KMS-11 (cell line): ENCODE data around the gene RRAS.

ENCODE experiments used
- H2AFZ ChIP-seq: fragments of 200-600 bp; sonication (generic); 2 replicates; pipeline ENCODE4 v1.6.1; 2016; ENCODE audit warnings: antibody characterized with exemption, mixed run types, low read depth
- H3K27ac ChIP-seq: fragments of 200-600 bp; sonication (generic); 2 replicates; pipeline ENCODE4 v1.6.1; 2016; ENCODE audit warnings: mild to moderate bottlenecking, mixed run types
- H3K27me3 ChIP-seq: fragments of 200-600 bp; sonication (generic); 2 replicates; pipeline ENCODE4 v1.6.1; 2017; ENCODE audit warnings: mild to moderate bottlenecking, low read depth, mixed run types, moderate library complexity; ENCODE audit not compliant: insufficient read depth
- H3K36me3 ChIP-seq: fragments of 200-600 bp; sonication (generic); 2 replicates; pipeline ENCODE4 v1.6.1; 2017; ENCODE audit warnings: mild to moderate bottlenecking, mixed run types; ENCODE audit not compliant: insufficient read depth
- H3K4me1 ChIP-seq: fragments of 200-600 bp; sonication (generic); 2 replicates; pipeline ENCODE4 v1.6.1; 2016; ENCODE audit warnings: mild to moderate bottlenecking, low read depth, mixed run types; ENCODE audit not compliant: poor library complexity, severe bottlenecking
- H3K4me2 ChIP-seq: fragments of 200-600 bp; sonication (generic); 2 replicates; pipeline ENCODE4 v1.7.0; 2016; ENCODE audit warnings: mild to moderate bottlenecking, mixed run types
- H3K4me3 ChIP-seq: fragments of 200-600 bp; sonication (generic); IDR thresholded peaks from 2 replicates; pipeline ENCODE4 v1.6.1; 2017; ENCODE audit warnings: low read depth, low read length, mixed read lengths; ENCODE audit not compliant: insufficient read depth
- H3K79me2 ChIP-seq: fragments of 200-600 bp; sonication (generic); 2 replicates; pipeline ENCODE4 v1.6.1; 2016; ENCODE audit warnings: low read depth, mixed run types; ENCODE audit not compliant: insufficient read depth
- H3K9ac ChIP-seq: fragments of 200-600 bp; sonication (generic); 2 replicates; pipeline ENCODE4 v1.6.1; 2016; ENCODE audit warnings: mild to moderate bottlenecking, mixed run types
- H4K20me1 ChIP-seq: fragments of 200-600 bp; sonication (generic); 2 replicates; pipeline ENCODE4 v1.6.1; 2016; ENCODE audit warnings: mild to moderate bottlenecking, mixed run types; ENCODE audit not compliant: insufficient read depth
- CTCF ChIP-seq: fragments of 200-600 bp; sonication (generic); conservative IDR thresholded peaks from 2 replicates; pipeline ENCODE4 v1.6.1; 2017; ENCODE audit warnings: low read depth, mild to moderate bottlenecking, antibody characterized with exemption, low read length, moderate library complexity, mixed read lengths

RRAS gene

GRCh38 chr19:49597703-49597974 lies 42.3 kb downstream of the RRAS start:
- Histone ChIP-seq H2AFZ (no peak overlapping the region), H3K4me1 (peaks cover 10% of the 10 kb centered on the region), H4K20me1 (no peaks in the 10 kb centered on the region), H3K9ac (no peak overlapping the region), H3K36me3 (peaks cover 6% of the 10 kb centered on the region; the same call in 1 of the 2 replicates), H3K4me2 (no peak overlapping the region), H3K4me3 (no peak overlapping the region), H3K27ac (no peak overlapping the region), H3K27me3 (no peaks in the 10 kb centered on the region), H3K79me2 (peaks cover 7% of the 10 kb centered on the region; the same call in 1 of the 2 replicates)
- TF ChIP-seq CTCF = no peak

- H3K79me2 ChIP-seq = peaks cover 12% of the 10 kb centered on the region; the same call in 1 of the 2 replicates
- H3K9ac ChIP-seq = no peak overlapping the region
- H3K27ac ChIP-seq = no peak overlapping the region
- peaks cover 6% of the 10 kb centered on the region; the same call in 1 of the 2 replicates for H3K36me3 ChIP-seq
- H3K4me1 ChIP-seq = peaks cover 10% of the 10 kb centered on the region
- no peaks in the 10 kb centered on the region for H3K27me3 ChIP-seq
- no peak overlapping the region for H3K4me3 ChIP-seq
- no peak for TF ChIP-seq CTCF
- no peaks in the 10 kb centered on the region for H4K20me1 ChIP-seq
- no peak overlapping the region for H3K4me2 ChIP-seq
- H2AFZ ChIP-seq = no peak overlapping the region
Measured at GRCh38 chr19:49596954-49597702, 42.8 kb downstream of the RRAS start.

- Histone ChIP-seq H3K79me2 (peaks cover 18% of the 10 kb centered on the region; the same call in 1 of the 2 replicates), H2AFZ (no peak overlapping the region), H3K4me2 (no peak overlapping the region), H3K4me1 (peaks cover 10% of the 10 kb centered on the region), H3K27me3 (no peaks in the 10 kb centered on the region), H4K20me1 (no peaks in the 10 kb centered on the region), H3K27ac (no peak overlapping the region), H3K36me3 (peaks cover 6% of the 10 kb centered on the region; the same call in 1 of the 2 replicates), H3K4me3 (no peak overlapping the region), H3K9ac (no peak overlapping the region)
- TF ChIP-seq CTCF = no peak
Measured at GRCh38 chr19:49596407-49596806, 43.5 kb downstream of the RRAS start.

GRCh38 chr19:49595819-49596404 lies 44.0 kb downstream of the RRAS start:
- no peak overlapping the region for H3K9ac ChIP-seq
- H2AFZ ChIP-seq = no peak overlapping the region
- no peaks in the 10 kb centered on the region for H4K20me1 ChIP-seq
- peaks cover 18% of the 10 kb centered on the region; the same call in 1 of the 2 replicates for H3K79me2 ChIP-seq
- no peak for TF ChIP-seq CTCF
- H3K27me3 ChIP-seq = no peaks in the 10 kb centered on the region
- no peak overlapping the region for H3K4me2 ChIP-seq
- no peak overlapping the region for H3K27ac ChIP-seq
- H3K4me1 ChIP-seq = peaks cover 10% of the 10 kb centered on the region
- peaks cover 6% of the 10 kb centered on the region; the same call in 1 of the 2 replicates for H3K36me3 ChIP-seq
- H3K4me3 ChIP-seq = no peak overlapping the region
